GM12872 (cell line): ENCODE data around the gene PAK5.

Experiments used
- TF ChIP-seq, protein P1 (sequence below): IDR thresholded peaks from 3 replicates; pipeline ENCODE4 v1.5.1; 2011; ENCODE audit warnings: low read depth, mild to moderate bottlenecking, low read length, moderate library complexity; ENCODE audit not compliant: insufficient read depth

PAK5 gene

DNA sequence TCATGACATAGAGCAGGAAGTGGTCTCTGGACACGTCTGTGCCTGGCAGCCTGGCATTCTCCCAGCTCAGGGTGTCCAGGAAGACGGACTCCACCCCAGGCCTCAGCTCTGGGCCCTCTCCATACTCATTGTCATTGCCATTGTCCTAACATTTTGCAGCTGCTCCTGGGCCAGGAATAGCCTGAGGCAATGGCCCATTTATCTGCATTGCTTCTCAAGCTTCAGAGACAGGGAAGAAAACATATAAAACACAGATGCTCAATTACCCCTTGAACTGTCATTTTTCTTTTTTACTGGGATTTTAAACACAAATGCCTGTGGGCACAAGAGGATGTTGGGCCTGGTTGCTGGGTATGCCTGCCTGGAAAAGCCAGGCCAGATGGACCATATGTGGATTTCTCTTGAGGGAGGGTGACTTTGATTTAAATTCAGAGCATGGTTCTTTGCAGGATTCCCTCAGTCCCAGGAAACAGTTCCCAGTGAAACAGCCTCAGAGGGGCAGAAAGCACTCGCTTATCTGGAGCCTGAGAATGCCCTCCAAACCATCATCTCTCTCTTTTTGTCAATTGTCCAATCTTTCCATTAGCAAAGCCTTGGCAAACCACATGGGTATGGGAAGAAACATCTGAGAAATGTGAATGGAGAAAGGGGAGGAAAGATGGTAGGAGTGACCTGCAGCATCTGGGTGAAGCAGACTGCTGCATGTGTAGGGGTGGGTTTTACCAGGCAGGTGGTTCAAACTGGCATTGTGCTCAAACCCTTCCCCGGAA lies 306.6 kb downstream of the PAK5 start:
- TF ChIP-seq, protein P1, sequence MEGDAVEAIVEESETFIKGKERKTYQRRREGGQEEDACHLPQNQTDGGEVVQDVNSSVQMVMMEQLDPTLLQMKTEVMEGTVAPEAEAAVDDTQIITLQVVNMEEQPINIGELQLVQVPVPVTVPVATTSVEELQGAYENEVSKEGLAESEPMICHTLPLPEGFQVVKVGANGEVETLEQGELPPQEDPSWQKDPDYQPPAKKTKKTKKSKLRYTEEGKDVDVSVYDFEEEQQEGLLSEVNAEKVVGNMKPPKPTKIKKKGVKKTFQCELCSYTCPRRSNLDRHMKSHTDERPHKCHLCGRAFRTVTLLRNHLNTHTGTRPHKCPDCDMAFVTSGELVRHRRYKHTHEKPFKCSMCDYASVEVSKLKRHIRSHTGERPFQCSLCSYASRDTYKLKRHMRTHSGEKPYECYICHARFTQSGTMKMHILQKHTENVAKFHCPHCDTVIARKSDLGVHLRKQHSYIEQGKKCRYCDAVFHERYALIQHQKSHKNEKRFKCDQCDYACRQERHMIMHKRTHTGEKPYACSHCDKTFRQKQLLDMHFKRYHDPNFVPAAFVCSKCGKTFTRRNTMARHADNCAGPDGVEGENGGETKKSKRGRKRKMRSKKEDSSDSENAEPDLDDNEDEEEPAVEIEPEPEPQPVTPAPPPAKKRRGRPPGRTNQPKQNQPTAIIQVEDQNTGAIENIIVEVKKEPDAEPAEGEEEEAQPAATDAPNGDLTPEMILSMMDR, result no peak

DNA sequence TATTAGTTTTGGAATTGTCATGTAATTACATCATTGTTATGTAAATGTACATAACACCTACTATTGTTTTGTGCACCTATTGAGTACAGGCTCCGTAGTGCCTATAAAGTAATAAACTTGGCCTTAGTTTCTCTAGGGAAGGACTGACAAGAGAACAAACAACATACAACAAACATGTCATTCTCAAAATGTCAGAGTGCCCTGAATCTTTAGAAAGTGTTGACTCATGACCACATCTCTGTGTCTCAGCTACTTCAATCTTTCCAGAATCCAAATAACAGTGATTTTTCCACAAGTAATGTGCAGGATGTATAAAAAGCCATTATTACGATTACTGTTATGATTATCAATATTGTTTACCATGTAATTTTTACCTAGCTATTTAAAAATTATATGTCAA lies 307.3 kb downstream of the PAK5 start:
- TF ChIP-seq, protein P1, result no peak

GRCh38 chr20:9523636-9524035 lies 315.2 kb downstream of the PAK5 start:
- TF ChIP-seq, protein P1, result no peak

DNA sequence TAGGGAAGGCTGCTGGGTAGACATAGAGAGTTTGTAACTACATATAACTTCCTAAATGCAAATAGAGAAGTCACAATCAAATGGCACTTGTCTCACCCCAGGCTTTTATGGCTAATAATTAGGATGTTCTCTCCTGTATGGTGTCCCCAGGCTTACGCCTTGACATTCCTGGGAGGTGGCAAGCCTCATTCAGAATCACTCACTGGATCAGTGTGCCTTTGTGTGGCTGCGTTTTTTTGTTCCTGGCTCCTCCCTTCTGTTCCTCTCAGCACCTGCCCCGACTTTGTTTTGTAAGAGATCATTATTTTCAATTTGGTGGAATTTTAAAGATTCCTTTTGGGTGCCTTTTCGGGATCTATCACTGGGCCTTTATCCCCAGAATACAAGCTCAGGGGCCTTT lies 318.8 kb downstream of the PAK5 start:
- TF ChIP-seq, protein P1, result no peak

DNA sequence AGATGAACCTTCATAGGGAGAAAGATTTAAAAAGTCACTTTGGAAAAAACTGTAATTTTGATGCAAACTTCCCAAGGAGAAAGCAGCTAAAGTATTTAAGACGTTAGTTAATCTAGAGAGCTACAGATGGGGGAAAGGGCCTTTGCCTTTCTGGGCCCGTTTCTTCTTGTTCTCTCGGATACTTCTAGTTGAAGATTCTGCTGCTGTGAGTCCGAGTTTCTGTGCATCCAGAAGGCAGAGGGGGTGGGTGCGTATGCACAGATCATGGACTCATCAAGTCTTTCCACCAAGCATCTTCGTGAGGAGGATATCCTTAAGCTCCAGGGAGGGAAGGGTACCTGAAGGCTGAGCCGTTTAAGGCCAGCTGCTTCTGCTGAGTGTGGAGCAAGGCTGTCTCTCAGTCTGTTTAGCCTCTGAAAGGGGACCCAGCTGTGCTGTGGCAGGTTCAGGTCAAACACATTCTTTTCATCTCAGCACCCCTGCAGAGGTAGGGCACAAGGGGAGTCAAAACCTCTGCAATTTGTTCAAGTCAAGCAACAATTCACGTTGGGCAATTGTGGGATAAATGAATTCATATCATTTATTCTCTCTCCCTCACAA lies 320.2 kb downstream of the PAK5 start:
- TF ChIP-seq, protein P1, result no peak

DNA sequence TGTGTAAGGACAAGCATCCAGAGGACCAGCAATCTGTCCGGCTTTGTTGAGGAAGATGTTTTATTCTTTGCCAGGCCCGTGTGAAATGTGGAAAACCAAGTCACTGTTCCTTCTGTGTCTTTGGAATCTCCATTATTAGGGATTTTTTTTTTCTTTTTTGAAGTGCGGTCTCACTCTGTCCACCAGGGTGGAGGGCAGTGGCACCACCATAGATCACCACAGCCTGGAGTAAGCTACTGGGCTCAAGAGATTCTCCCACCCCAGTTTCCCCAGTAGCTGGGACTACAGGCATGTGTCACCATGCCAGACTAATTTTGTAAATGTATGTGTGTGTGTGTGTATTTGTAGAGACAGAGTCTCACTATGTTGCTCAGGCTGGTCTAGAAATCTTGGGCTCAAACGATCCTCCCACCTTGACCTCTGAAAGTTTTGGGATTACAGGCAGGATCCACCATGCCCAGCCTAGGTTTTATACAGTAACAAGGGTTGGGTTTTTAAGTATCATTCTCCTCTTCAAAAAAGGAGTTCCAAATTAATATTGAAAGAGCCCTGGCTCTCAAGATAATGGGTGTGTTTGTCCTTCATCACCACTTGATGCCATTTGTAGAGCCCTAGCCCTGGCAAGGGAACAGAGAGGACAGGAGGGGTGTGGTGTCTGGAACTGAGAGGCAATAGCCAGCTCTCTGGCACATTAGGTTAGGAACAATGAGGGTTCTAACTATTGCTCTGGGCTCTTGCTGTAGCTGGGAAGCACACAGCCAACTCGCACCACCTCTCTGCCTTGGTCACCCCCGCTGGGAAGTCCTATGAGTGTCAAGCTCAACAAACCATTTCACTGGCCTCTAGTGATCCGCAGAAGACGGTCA lies 321.3 kb downstream of the PAK5 start:
- TF ChIP-seq, protein P1, result no peak

- TF ChIP-seq, protein P1, result no peak
These were observed 322.5 kb downstream of the PAK5 start for GRCh38 chr20:9516234-9516871.
